Activated CD4-positive, alpha-beta T cell treated with anti-CD3 and anti-CD28 coated beads, Interleukin-2, Interleukin-4, amounts not matched to agents 100 ng/mL and 50 ng/mL, durations not matched to agents 16 hours and 8 hours (primary cell): ENCODE measurements around the gene BMP7.
"Not testable (repeated sequence)": the region's sequence is repeated elsewhere in the genome, so short reads cannot be mapped to it uniquely, and the experiment has no call there.

ENCODE experiments used
- DNase-seq: peaks from one replicate; pipeline ENCODE4 v3.0.0-alpha.2; 2020; ENCODE audit warnings: low spot score

BMP7 gene

DNA sequence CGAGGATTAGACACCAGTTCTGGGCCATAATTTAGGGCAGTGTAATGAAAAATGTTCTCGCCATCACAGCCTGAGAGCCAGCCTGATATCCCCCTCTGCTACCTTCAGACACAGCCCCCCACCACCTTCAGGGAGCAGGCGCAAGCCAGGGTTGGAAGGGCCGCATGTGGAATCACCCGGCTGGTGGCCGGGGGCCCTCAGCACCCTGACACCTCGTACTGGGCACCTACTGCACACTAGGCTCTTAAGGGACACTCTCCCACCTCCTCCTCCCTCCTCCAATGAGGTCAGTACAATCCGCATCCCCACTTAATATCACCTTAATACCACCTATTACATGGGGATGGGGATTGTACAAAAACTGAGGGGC is 55.5 kb downstream of the BMP7 start:
- no peak for DNase-seq

DNA sequence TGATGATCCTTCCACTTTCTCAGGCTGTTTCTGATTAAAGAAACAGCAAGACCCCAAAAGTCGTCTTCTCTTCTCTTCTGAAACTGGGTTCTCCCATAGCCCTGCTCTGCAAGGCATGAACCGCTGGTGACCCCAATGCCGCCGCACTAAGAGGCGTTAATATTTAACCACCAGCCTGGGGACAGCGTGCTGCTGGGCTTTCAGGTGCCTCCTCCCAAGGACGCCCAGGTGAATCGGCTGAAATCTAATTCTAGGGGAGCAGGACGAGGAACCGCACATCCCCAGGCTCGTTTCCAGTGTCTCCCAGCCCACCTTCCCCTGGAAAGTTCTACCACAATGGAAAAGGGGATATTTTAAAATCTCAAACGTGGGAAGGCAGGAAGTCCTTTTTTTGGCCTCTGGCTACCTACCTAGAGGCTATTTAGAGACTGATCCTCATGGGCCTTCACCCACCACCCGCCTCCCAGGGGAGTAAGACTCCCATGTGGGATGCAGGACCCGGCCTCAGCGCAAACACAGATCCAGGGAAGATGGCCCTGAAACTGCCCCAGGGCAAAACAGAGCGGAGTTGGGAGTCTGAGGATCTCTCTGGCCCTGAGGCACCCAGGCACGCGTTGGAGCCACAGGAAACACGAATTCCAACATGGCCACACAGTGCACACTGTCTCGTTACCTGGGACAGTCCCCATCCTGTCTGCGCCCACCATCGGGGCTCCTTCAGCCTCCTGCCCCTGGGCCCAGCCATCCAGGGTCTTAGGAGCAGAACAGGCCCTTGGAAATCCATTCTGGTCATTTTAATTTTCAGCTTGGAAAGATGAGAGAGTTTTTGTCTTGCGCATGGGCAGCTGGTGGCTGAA is 56.2 kb downstream of the BMP7 start:
- DNase-seq: no peak

DNA sequence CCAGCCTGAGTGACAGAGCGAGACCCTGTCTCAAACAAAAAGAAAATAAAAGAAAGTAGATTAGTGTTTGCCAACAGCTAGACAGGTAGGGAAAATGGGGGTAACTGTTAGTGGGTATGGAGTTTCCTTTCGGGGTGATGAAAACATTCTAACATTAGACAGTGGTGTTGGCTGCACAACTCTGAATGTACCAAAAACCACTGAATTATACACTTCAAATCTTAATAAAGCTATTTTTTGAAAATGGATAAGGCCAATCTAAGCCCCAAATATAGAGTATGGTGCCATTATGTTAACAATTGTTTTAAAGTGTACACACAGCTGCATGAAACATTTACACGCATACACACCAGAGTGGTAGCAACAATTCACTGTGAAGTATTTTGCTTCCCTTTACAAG is 57.0 kb downstream of the BMP7 start:
- no peak for DNase-seq

DNA sequence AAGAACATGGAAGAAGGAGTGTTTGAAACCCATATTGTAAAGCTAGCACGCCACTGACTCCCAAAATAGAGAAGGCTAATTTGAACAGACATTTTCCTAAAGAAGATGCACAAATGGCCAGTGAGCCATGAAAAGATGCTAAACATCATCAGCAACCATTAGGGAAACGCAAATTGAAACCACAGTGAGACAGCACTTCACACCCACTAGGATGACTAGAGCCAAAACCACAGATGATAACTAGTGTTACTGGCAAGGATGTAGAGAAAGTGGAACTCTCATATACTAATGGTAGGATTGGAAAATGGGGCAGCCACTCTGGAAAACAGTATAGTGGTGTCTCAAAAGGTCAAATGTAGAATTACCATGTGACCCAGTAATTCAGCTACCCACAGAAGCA is 58.2 kb downstream of the BMP7 start:
- DNase-seq: no peak

DNA sequence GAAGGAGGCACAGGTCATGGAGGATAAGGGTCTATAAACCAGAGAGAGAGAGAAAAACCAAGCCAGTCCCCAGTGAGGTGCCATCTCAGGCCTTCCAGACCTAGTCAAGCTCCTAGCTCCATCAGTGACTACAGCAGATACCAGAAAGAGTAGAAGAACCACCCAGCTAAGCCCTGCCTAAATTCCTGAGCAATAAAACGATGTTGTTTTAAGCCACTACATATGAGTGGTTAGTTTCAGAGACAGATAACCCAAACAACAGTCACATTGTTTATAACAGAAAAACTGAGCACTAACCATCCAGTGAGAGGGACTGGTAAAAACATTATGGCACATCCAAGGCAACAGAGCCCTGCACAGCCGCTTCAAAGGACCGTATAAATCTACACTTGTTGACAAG is 59.2 kb downstream of the BMP7 start:
- DNase-seq: no peak

DNA sequence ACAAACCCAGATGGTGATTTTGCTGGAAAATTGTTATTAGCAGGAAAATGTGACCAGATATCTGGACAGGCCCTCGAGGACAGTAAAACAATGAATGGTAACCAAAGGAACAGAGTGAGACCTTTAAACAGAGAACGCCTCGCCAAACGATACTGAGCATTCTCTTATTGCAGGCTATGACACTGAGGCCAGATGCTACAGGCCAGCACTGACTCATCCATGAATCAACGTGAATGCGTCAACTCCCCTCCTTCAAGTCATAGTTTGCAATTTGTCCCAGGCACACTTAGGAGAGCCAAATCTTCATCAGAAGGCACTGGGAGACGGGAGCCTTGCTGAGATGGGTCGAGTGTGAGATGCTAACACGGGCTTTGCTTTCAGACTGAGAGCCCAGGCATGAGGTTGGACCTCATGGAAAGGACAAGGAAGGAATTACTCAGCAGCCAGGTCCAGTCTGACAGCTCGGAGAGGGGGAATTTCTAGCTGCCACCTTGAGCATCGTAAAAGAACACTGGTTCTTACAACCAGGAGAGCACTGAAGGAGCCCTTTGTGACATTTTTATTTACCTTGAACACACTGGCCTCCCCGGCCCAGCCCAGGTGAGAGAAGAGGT is 60.7 kb downstream of the BMP7 start:
- no peak for DNase-seq

DNA sequence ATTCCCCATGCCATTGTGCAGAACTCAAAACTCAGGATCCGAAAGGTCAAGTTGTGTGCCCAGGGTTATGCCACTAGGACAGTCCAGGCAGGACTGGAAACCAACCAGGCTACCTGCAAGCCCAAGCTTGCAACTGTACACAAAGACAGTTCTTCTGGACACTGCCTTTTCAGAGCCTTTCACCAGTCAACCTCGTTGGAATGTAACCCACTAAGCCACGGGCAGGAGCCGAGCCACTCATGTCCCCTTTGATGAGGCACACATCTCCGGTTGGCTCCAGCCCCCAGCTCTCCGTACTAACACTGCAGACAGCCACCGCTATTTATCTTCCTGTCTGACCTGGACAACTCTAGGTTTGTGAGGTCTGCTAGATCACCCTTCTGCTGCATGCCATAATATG is 62.5 kb downstream of the BMP7 start:
- DNase-seq: no peak

DNA sequence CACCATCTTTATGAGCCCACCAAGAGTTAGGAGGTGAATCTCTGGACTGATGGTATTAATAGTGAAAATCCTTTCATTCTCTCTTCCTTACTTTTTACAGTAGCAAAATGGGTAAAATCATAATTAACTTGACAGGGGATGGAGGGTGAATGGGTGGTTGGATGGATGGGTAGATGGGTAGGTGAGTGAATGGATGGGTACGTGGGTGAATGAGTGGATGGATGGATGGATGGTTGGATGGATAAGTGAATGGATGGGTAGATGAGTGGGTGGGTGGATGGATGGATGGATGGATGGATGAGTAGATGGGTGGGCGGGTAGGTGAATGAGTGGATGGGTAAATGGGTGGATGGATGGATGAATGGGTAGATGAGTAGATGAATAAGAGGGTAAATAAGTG is 63.2 kb downstream of the BMP7 start:
- no peak for DNase-seq

DNA sequence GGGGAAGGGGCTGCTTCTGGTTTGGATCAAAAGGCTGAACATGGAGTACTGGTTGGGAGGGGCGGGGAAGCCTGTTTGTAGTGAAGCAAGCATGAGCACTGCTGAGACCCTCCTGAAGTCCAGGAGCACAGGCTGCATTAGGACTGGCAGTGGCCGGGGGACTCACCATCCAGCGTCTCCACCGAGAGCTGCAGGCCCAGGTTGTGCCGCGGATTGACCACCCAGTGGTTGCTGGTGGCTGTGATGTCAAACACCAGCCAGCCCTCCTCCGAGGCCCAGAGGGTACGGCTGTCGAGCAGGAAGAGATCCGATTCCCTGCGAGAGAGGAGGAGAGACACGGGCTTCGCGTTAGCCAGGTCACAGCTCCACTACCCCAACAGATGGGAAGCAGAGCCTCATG is 64.1 kb downstream of the BMP7 start:
- DNase-seq: no peak

DNA sequence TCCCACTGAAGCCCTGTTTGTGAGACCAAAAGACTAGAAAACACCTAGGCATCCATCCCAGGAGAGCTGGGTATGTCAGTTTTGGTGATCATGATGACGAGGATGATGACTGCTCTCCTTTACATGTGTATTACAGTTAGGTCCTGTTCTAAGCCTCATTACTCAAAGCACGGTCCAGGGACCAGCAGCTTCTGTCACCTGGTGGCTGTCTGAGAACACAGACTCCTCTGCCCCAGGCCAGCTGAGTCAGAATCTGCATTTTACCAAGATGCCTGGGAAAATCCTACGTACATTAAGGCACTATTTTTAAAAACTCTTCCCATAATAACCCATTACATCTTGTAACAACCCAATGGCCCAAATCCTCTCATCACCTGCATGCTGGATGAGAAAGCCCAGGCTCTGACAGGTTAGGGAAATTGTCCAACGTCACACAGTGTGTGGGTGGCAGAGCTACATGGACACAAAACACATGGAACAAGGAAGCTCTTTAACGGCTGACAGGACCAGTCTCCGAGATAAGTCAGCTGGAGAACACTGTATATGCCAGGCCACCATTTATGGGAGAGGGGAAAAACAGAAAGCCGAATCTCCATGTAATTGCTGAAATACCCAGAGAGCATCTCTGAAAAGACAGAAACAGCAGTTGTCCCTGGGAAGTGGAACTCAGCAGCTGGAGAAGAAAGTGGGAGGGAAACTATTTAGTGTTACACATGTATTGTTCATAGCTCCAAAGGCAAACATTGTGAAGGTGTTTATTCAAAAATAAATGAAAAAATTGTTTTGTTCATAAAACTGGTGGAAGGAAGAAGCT is 65.4 kb downstream of the BMP7 start:
- DNase-seq: no peak

DNA sequence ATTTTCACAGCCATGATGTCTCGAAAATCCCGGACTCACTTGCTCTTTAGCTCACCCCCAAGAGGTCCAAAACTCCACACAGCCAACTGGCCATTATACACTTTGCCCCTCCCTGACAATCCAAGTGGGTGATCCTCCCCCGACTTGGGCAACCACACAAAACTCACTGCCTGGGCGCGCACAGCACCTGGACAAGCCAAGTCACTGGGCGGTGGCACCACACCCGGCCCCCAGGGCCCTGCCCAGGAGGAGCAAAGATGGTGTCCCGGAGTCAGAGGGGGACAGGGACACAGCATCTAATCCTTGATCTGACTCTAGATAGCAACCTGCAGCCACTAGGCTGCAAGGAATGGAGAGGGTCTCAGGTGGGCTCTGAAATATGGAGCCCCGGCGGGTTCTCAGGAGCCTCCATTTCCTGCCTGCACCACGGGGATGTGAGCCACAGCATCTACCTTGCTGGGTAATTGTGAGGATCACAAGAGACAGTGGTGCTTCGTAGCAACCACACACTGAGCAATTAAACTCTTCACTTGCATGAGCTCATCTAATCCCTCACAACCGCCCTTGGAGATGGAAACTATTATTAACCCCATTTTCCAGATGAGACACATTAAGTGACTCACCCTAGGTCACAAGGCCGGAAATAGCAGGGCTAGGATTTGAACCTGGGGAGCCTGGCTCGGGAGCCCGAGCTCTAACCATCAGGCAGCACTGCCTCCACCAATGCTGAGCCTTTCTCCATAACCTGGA is 66.6 kb downstream of the BMP7 start:
- DNase-seq: no peak

DNA sequence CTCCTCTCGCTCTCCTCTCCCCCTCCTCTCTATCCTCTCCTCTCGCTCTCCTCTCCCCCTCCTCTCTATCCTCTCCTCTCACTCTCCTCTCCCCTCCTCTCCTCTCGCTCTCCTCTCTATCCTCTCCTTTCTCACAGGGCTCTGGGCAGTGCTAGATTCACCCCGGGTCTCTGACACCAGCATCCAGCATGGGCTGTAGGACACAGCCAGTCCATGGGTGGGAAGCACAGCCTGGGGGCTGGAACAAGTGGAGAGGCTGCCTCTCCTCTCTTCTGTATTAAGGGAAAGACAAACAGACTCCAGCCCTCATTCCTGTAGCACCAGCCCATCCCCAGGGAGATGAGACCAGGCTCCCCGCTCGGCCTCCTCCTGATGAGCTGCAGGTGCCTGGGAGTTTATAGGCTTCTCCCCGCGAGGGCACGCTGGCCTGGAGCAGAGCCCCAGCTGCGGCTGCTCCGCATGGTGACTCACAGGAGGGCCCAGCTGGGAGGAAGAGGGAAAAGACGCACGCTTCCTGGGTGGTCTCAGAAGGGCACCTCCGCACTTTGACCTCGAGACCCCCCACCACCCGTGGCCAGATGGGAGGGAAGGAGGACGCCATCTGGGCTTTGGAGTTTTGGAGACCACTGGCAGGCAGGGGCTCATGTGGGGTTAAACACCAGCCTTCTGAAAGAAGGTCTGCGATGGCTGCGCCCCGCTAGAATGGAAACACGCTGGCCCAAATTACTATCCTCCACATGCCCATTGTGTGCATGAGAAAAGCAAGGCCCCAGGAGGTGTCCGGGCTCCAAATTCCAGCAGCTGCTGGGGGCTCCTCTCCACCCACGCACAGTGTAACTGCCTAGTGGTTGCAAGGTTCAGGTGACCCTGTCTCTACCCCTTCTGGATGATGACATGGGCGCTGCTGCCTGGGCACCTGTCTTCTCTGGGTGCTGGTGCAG is 68.0 kb downstream of the BMP7 start:
- no peak for DNase-seq

DNA sequence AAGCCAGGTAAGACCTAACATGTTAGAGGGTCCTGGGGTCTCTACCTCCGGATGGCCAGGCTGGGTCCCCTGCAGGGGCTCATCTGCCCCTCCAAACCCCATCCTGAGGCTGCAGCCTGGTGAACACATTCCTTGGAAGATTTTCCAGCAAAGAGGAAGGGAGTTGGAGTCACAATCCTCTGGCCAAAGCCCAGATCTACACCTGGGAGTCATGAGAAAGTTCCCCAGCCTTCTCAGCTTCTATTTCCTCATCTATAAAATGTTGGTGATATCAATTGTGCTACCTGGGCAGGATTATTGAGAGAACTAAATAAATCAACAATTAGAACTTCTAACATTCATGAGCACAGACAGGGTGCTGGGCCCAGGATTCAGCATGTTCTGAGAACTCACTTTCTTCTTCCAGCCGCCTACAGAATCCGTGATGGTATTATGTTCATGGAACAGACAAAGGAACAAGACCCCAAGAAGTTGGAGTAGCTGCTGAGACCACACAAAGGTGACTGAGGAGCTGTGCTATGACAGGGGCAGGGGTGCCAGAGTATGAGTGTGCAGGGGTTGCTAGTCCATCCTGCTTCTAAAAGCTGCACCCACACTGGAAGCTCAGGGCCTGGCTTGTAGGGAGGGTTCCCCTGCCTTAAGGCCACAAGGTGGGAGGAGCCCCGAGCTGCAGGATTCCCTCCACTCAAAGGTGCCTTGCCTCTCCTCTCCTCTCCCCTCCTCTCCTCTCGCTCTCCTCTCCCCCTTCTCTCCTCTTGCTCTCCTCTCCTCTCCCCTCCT is 68.9 kb downstream of the BMP7 start:
- no peak for DNase-seq

DNA sequence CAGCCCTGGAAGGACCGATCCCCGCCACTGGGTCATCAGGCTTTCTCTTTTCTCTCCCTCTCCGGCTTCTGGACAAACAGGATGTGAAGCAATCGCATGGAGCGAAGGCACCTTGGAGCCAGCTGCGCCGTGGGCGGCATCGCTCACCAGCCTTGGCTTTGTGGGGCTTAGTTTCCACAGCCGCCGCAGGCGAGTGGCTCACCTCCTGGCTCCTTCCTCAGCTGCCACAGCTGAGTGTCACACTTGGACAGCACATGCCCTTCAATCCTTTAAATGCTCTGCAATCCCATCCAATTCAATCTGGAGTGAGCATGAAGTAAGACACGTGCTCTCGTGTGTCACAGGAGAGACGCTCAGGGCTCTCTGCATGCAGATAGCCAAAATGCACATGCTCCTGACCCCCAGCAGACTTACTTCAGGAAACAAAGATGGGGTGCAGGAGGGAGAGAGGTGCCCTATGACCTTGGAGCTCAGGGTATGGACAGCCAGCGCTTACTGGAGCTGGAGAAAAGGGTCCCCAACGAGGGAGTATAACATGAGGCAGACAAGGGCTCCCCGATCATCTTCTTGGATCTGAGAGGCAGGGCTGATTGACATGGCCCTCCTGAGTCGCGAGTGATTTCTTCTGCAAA is 70.9 kb downstream of the BMP7 start:
- no peak for DNase-seq

DNA sequence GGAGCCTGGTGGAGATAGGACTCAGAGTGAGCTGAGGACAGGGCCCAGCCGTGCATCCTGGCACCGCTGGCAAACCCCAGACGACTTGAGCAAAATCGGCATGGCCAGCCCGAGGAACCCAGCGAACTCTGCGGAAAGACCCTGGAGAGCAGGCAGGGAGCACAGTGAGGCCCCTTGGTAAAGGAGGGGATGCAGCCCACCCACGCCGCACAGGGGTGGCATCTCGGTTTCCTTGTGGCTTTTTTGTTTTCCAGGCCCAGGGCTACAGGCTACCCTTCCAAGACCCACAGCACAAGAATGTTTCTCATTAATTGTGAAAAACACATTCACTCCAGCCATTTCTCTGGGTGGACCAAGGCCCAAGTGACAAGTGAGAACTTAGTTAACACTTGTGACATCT is 71.4 kb downstream of the BMP7 start:
- DNase-seq: no peak

DNA sequence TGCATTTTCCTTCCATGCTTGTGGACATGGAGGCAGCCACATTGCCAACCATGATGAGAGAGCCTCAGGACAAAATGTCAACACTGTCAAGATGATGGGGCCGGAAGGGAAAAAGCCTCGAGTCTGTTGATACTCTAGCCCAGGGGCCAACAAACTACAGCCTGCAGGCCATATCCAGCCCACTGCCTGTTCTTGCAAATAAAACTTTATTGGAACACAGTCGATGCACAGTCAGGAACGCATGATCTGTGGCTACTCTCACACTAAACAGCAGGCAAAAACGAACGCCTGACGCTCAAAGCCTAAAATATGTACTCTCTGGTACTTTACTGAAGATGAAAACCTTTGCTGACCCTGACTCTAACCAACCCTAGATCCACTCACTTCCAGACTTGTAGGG is 72.3 kb downstream of the BMP7 start:
- DNase-seq: no peak

DNA sequence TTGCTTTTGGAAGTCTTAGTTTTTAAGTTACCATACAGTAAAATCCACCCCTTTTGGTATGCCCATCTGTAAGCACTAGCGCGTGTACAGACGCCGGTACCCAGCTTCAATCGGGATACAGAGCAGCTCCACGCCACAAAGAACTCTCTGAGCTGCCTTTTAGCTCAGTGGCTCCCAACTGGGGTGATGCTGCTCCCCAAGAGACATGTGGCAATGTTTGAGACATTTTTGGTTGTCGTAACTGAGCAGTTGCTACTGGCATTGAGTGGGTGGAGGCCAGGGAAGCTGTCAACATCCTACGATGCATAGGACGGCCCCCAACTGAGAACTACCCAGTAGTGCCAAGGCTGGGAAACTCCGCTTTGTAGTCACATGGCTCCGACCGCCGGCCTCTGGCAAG is 73.3 kb downstream of the BMP7 start:
- no peak for DNase-seq

DNA sequence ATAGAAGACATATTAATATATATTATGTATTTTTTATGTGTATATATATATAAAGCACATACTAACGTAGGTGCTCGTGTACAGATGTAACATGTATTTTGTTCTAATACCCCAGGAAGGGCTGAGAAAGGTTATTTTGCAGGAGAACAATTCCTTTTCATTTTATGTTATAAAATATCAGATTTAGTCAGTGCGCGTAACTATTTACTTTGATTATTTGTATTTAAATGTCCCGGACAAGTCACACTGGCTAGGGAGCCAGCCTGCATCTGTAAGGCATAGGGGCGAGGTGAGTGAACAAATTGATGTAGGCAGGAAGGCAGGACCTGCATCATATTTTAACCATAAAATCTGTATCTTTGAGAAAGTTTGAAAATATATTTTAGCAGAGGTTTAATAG is 74.1 kb downstream of the BMP7 start:
- DNase-seq: no peak

DNA sequence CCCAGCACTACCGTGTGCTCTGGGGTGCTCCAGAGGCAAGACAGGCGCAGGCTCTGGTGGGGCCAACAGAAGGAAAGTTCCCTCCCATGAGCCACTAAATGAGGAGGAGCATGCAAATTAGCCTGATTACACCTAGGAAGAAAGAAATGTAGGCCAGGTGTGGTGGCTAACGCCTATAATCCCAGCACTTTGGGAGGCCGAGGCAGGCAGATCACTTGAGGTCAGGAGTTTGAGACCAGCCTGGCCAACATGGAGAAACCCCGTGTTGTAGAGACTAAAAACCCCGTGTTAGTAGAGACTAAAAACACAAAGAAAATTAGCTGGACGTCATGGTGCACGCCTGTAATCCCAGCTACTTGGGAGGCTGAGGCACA is 75.2 kb downstream of the BMP7 start:
- DNase-seq: not testable (repeated sequence)
